ENCODE results near the gene CALHM4. TPM values are rescaled to one million over a fixed set of nuclear protein-coding genes. Genes with fewer than 3 reads are reported as not detected.

CALHM4 gene
- total RNA-seq, 1 experiment from 2014 or later = 1.8 TPM

DNA sequence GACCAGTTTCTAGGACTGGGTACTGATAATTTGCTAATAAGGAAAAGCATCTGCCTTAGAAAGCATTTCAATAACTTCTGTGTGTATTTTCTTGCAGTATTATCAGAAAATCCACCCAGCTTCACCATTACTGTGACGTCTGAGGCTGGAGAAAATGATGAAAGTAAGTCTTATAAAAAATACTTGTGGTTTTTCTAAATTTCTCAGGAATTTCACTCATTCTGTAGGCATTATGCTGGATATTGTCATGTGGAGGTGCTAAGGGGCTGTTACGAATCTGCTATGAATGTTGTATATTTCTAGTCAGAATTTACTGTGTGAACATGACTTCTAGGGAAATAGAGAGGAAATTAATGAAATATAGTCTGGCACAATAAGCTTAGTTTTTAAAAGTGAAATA lies 26.6 kb downstream of the CALHM4 start:
- Mint-ChIP-seq H3K27ac (ENCODE audit: unreplicated experiment) (no peak overlapping the region), H3K27me3 (ENCODE audit: insufficient read depth, unreplicated experiment) (no peaks in the 10 kb centered on the region), H3K9me3 (ENCODE audit: unreplicated experiment) (no peaks in the 10 kb centered on the region), H3K36me3 (ENCODE audit: insufficient read depth, unreplicated experiment) (peaks cover 45% of the 10 kb centered on the region), H3K4me1 (ENCODE audit: low read depth, unreplicated experiment) (peaks cover 6% of the 10 kb centered on the region), H3K4me3 (ENCODE audit: unreplicated experiment) (no peak overlapping the region)
- H3K4me1 ChIP-seq = no peaks in the 10 kb centered on the region
- no TSS peak for BruUV-seq (replicated peaks)
- POLR2A ChIA-PET = no interaction called here
- no peaks in the 10 kb centered on the region for H3K9me3 ChIP-seq
- no peaks in the 10 kb centered on the region for H3K27me3 ChIP-seq (replicated peaks; ENCODE audit: control insufficient read depth, insufficient read depth, low read length)
- TF ChIP-seq, protein P1, sequence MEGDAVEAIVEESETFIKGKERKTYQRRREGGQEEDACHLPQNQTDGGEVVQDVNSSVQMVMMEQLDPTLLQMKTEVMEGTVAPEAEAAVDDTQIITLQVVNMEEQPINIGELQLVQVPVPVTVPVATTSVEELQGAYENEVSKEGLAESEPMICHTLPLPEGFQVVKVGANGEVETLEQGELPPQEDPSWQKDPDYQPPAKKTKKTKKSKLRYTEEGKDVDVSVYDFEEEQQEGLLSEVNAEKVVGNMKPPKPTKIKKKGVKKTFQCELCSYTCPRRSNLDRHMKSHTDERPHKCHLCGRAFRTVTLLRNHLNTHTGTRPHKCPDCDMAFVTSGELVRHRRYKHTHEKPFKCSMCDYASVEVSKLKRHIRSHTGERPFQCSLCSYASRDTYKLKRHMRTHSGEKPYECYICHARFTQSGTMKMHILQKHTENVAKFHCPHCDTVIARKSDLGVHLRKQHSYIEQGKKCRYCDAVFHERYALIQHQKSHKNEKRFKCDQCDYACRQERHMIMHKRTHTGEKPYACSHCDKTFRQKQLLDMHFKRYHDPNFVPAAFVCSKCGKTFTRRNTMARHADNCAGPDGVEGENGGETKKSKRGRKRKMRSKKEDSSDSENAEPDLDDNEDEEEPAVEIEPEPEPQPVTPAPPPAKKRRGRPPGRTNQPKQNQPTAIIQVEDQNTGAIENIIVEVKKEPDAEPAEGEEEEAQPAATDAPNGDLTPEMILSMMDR (IDR thresholded peaks at IDR 0.05; ENCODE audit: insufficient read depth in 1 of 2, low read depth in 1 of 2, low read length in 1 of 2, severe bottlenecking in 1 of 2, unreplicated experiment in 1 of 2) = no peak
- DNase-seq = no peak
- CTCF ChIA-PET = no interaction called here
- H3K36me3 ChIP-seq (ENCODE audit: control insufficient read depth, insufficient read depth, low read length) = no peaks in the 10 kb centered on the region
- intact Hi-C loops (cut with micrococcal nuclease; ENCODE audit: unreplicated experiment) = no loop called here
- no peak overlapping the region for H3K4me3 ChIP-seq (ENCODE audit: low read depth, low read length)

DNA sequence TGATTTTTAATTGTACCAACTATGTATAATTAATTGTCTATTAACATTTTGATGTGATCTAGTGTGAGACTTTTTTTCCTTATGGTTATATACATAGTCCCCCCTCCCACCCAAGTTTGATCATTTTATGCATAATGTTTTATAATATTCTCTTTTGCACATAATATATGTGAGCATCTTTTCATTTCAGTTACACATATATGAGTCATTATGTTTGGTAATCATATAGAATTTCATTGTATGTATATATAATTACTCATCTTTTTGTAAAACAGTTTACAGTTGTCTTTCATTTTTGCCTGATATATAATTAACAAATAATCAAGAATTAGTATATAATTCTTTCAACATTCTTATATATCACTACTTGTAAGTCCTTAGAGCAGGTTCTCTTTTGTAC lies 32.7 kb downstream of the CALHM4 start:
- no peaks in the 10 kb centered on the region for H3K4me1 Mint-ChIP-seq (ENCODE audit: low read depth, unreplicated experiment)
- intact Hi-C loops (cut with micrococcal nuclease; ENCODE audit: unreplicated experiment) = no loop called here
- Histone ChIP-seq H3K36me3 (ENCODE audit: control insufficient read depth, insufficient read depth, low read length) (no peaks in the 10 kb centered on the region), H3K4me3 (ENCODE audit: low read depth, low read length) (no peak overlapping the region), H3K9me3 (no peaks in the 10 kb centered on the region), H3K4me1 (no peaks in the 10 kb centered on the region), H3K27me3 (replicated peaks; ENCODE audit: control insufficient read depth, insufficient read depth, low read length) (no peaks in the 10 kb centered on the region)
- ChIA-PET CTCF (no interaction called here), POLR2A (no interaction called here)
- H3K27ac Mint-ChIP-seq (ENCODE audit: unreplicated experiment) = no peak overlapping the region
- DNase-seq = no peak
- no peaks in the 10 kb centered on the region for H3K9me3 Mint-ChIP-seq (ENCODE audit: unreplicated experiment)
- no peaks in the 10 kb centered on the region for H3K27me3 Mint-ChIP-seq (ENCODE audit: insufficient read depth, unreplicated experiment)
- no TSS peak for BruUV-seq (replicated peaks)
- H3K36me3 Mint-ChIP-seq (ENCODE audit: insufficient read depth, unreplicated experiment) = peaks cover 34% of the 10 kb centered on the region
- TF ChIP-seq, protein P1 (IDR thresholded peaks at IDR 0.05; ENCODE audit: insufficient read depth in 1 of 2, low read depth in 1 of 2, low read length in 1 of 2, severe bottlenecking in 1 of 2, unreplicated experiment in 1 of 2) = no peak
- no peak overlapping the region for H3K4me3 Mint-ChIP-seq (ENCODE audit: unreplicated experiment)

DNA sequence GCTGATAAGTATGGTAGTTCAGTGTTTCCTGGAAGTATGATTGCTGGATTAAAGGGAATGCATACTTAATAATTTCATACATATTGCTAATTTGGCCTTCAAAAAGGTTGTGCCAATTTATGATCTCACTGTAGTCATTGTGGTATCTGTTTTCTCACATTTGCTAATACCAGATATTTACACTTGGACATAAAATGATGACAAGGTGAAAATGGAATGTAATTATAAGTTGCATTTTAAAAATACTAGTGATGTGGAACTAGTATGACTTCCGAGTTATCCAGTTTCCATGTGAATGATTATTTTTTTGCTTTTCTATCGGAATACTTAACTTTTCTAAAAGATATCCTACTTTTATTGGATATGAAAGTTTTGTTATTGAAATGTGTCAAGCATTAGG lies 33.2 kb downstream of the CALHM4 start:
- Mint-ChIP-seq H3K4me3 (ENCODE audit: unreplicated experiment) (no peak overlapping the region), H3K9me3 (ENCODE audit: unreplicated experiment) (no peaks in the 10 kb centered on the region), H3K4me1 (ENCODE audit: low read depth, unreplicated experiment) (no peaks in the 10 kb centered on the region), H3K27me3 (ENCODE audit: insufficient read depth, unreplicated experiment) (no peaks in the 10 kb centered on the region), H3K27ac (ENCODE audit: unreplicated experiment) (no peak overlapping the region), H3K36me3 (ENCODE audit: insufficient read depth, unreplicated experiment) (peaks cover 34% of the 10 kb centered on the region)
- ChIA-PET CTCF (no interaction called here), POLR2A (no interaction called here)
- Histone ChIP-seq H3K9me3 (no peaks in the 10 kb centered on the region), H3K27me3 (replicated peaks; ENCODE audit: control insufficient read depth, insufficient read depth, low read length) (no peaks in the 10 kb centered on the region), H3K4me1 (no peaks in the 10 kb centered on the region), H3K4me3 (ENCODE audit: low read depth, low read length) (no peak overlapping the region), H3K36me3 (ENCODE audit: control insufficient read depth, insufficient read depth, low read length) (no peaks in the 10 kb centered on the region)
- DNase-seq = no peak
- TF ChIP-seq, protein P1 (IDR thresholded peaks at IDR 0.05; ENCODE audit: insufficient read depth in 1 of 2, low read depth in 1 of 2, low read length in 1 of 2, severe bottlenecking in 1 of 2, unreplicated experiment in 1 of 2) = no peak
- intact Hi-C loops (cut with micrococcal nuclease; ENCODE audit: unreplicated experiment) = no loop called here
- no TSS peak for BruUV-seq (replicated peaks)
